GM23338 (cell line): ENCODE results near the gene FBXL5. TPM values are rescaled to one million over a fixed set of nuclear protein-coding genes. Genes with fewer than 3 reads are reported as not detected.

ENCODE experiments used
- CREB1 ChIP-seq: fragments of 250-450 bp; sonication (Bioruptor Pico); IDR thresholded peaks from 2 replicates; pipeline ENCODE4 v1.5.0; 2020; ENCODE audit warnings: low read depth, mild to moderate bottlenecking, moderate library complexity
- CTCF ChIP-seq, 2 experiments: fragments of 200-600 bp in 1 of 2; sonication (generic) in 1 of 2; conservative IDR thresholded peaks; 2 replicates each; pipeline versions ENCODE4 v1.5.1 to v1.6.1; 2016 to 2017; ENCODE audit warnings: antibody characterized with exemption in 2 of 2, low read depth in 2 of 2, mild to moderate bottlenecking in 2 of 2, moderate library complexity in 1 of 2
- ETS1 ChIP-seq: IDR thresholded peaks from 2 replicates; pipeline ENCODE4 v1.6.1; 2016; ENCODE audit warnings: antibody characterized with exemption
- JUNB ChIP-seq: IDR thresholded peaks from one replicate; pipeline ENCODE4 v1.6.1; 2016; ENCODE audit warnings: antibody characterized with exemption; ENCODE audit not compliant: unreplicated experiment
- NANOG ChIP-seq: IDR thresholded peaks from 2 replicates; pipeline ENCODE4 v1.6.1; 2016; ENCODE audit warnings: antibody characterized with exemption, borderline replicate concordance
- POLR2AphosphoS5 ChIP-seq: IDR thresholded peaks from 2 replicates; pipeline ENCODE4 v1.6.1; 2016; ENCODE audit warnings: antibody characterized with exemption, low read depth
- REST ChIP-seq: IDR thresholded peaks from one replicate; pipeline ENCODE4 v1.6.1; 2018; ENCODE audit warnings: antibody characterized with exemption; ENCODE audit not compliant: unreplicated experiment
- STAT1 ChIP-seq: IDR thresholded peaks from one replicate; pipeline ENCODE4 v1.6.1; 2016; ENCODE audit warnings: antibody characterized with exemption; ENCODE audit not compliant: unreplicated experiment
- ZNF114 ChIP-seq: fragments of 250-450 bp; sonication (Bioruptor Pico); IDR thresholded peaks from 2 replicates; pipeline ENCODE4 v1.5.0; 2020; ENCODE audit warnings: mild to moderate bottlenecking, moderate library complexity
- ZNF331 ChIP-seq: fragments of 250-450 bp; sonication (Bioruptor Pico); IDR thresholded peaks from 2 replicates; pipeline ENCODE4 v1.5.0; 2020; ENCODE audit warnings: low read depth, mild to moderate bottlenecking, moderate library complexity
- ZNF462 ChIP-seq: fragments of 250-450 bp; sonication (Bioruptor Pico); IDR thresholded peaks from 2 replicates; pipeline ENCODE4 v1.5.0; 2020; ENCODE audit warnings: mild to moderate bottlenecking, moderate library complexity
- polyA plus RNA-seq: library from polyadenylated mRNA; unstranded; fragments of >200 nt; fragmentation: Nextera tagmentation; extraction: Ambion mirVana; gene quantifications from 2 replicates; pipeline ENCODE4 v1.2.1, GENCODE V29; 2016
- total RNA-seq: library from RNA; depleted of rRNA; stranded (reverse); fragments of >200 nt; shearing (Covaris generic); gene quantifications from 2 replicates; pipeline ENCODE4 v1.2.3, GENCODE V29; 2014

Gene FBXL5
- total and polyA plus RNA-seq, 2 experiments from 2014 or later, result 55.7 to 81.9 TPM

- no peak for TF ChIP-seq ZNF462 (CRISPR knock-in tag)
- no peak for TF ChIP-seq CREB1
- no peak for TF ChIP-seq ZNF114 (CRISPR knock-in tag)
- no peak for TF ChIP-seq NANOG
- TF ChIP-seq STAT1, result no peak
- TF ChIP-seq ZNF331 (CRISPR knock-in tag), result no peak
- no peak for TF ChIP-seq REST
- TF ChIP-seq POLR2AphosphoS5, result no peak
- no peak for TF ChIP-seq JUNB
- no peak for TF ChIP-seq CTCF (conservative IDR thresholded peaks at IDR 0.05; ENCODE audit: low read depth in 2 of 2)
- no peak for TF ChIP-seq ETS1
Measured at GRCh38 chr4:15670576-15670975, 15.4 kb upstream of the FBXL5 start (continued).
